GM18507 (cell line): ENCODE data around the gene TMEM18.

ENCODE experiments used
- DNase-seq: peaks from one replicate; pipeline ENCODE4 v3.0.0; 2011; ENCODE audit warnings: low read depth; ENCODE audit not compliant: insufficient read length; ENCODE audit errors: extremely low spot score
- FAIRE-seq: peaks from 2 replicates; lab custom pipeline; 2011; peaks lifted over from hg19 to GRCh38; lab: Jason Lieb, UNC

TMEM18 gene

GRCh38 chr2:641164-641871 is 35.9 kb downstream of the TMEM18 start:
- DNase-seq: no peak
- FAIRE-seq: no peak

GRCh38 chr2:639703-640102 is 37.5 kb downstream of the TMEM18 start:
- no peak for DNase-seq
- FAIRE-seq: no peak

DNA sequence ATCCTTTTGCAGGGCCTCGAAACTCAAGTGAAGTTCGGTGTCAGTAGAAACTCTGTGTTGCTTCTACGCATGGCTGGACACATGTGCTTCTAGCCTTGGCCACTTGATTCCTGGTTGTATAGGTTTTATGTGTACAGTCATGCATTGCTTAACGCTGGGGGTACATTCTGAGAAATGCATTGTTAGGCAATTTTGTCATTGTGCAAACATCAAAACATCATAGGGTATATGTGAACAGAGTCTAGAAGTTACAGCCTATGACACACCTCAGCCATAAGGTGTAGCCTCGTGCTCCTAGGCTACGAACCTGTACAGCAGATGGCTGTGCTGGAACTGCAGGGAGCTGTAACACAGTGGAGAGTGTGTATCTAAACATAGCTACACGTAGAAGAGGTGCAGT is 39.4 kb downstream of the TMEM18 start:
- FAIRE-seq (no peak), DNase-seq (no peak)

GRCh38 chr2:637406-637776 is 39.8 kb downstream of the TMEM18 start:
- DNase-seq (no peak), FAIRE-seq (no peak)

GRCh38 chr2:636641-637405 is 40.4 kb downstream of the TMEM18 start:
- DNase-seq: peak; percentile 26
- no peak for FAIRE-seq

GRCh38 chr2:635687-636621 is 41.3 kb downstream of the TMEM18 start:
- no peak for DNase-seq
- no peak for FAIRE-seq

GRCh38 chr2:634636-635388 is 42.4 kb downstream of the TMEM18 start:
- DNase-seq (no peak), FAIRE-seq (no peak)

DNA sequence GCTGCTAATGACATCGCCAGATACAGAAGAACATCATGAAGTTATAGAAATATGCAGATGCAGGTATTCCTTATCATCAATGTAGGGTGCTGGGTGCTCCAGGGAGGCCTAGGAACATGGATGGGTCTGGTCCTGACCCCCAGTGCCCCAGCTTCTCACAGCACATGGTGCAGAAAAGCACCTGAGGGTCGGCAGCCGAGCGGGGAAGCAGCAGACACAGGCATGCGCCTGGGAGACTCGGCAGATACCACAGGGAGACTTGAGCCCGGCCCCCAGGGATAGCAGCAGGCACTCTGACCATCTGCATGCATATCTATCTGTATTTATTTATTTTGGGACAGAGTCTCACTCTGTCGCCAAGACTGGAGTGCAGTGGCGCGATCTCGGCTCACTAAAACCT is 43.2 kb downstream of the TMEM18 start:
- no peak for DNase-seq
- FAIRE-seq: no peak

- DNase-seq (no peak), FAIRE-seq (no peak)
These were observed 43.8 kb downstream of the TMEM18 start for GRCh38 chr2:633371-633770.

DNA sequence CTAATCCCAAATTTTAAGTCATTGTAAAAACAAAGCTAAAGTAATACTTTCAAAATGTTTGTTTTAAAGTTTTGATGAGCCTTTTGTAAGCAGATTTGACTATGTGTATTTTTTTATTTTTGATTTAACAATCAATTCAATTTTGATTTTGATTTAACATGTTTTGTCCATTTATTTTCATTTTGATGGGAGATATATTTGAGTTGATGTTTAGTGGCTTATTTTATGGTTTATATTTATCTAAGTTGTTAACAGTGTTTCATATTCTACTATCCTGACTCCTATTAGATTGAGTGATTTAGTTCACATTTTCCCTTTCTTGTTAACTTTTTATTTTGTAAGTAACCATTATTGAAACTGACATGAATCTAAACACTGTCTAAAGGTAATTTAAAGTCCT is 44.7 kb downstream of the TMEM18 start:
- DNase-seq (no peak), FAIRE-seq (no peak)

DNA sequence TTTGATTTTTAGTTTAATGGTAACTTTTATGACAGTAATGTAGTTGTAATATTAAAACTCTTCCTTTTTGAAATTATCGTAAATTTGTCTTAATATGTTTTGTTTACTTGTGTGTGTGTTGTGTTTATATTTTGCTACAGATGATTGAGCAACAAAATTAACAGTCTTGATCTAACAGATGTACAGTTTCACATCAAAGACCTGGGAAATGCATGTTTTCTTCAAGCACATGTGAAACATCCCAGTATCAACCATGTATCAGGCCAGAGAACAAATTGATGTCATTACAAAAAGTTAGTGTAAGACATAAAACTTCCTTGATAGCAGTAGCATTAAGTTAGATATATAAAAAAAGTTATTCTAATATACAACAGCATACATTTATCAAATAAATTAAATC is 45.5 kb downstream of the TMEM18 start:
- no peak for DNase-seq
- FAIRE-seq: no peak

DNA sequence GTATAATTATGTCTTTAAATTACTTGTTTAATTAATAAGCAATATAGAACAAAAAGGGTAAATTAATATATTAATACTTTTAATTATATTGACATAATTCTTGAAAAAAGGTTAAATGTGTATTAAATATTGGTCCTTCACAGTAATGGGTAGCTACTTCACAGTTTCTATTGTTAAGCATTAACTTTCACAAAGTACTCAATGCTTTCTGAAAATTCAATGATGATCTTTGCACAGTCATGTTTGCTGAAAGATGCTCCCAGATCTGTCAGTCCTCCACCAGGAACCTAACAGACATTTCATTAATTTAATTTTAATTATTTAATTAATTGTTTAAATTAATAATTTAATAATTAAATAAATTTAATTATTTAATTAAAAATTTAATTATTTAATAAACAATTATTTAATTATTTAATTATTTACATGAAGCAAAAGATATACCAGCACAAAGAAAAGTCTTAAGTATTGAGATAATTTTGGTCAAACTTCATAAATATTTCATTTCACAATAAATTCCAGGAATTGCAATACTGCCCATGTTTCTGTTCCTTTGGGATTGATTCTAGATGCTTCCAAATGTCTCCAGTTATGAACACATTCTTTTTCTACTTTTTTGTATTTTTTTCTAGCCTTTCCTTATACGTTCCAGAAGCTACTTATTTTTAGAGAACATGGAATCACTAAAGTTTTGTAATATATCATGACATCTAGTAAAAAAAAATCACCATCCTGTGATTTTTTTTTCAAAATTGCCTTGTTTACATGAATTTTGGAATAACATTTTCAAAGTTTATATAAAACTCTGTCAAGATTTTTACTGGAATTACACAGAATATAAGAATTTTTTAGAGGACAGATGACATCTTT is 46.5 kb downstream of the TMEM18 start:
- FAIRE-seq: no peak
- no peak for DNase-seq

- DNase-seq: no peak
- no peak for FAIRE-seq
These were observed 47.2 kb downstream of the TMEM18 start for GRCh38 chr2:629961-630360.

GRCh38 chr2:628651-629050 is 48.6 kb downstream of the TMEM18 start:
- DNase-seq (no peak), FAIRE-seq (no peak)

DNA sequence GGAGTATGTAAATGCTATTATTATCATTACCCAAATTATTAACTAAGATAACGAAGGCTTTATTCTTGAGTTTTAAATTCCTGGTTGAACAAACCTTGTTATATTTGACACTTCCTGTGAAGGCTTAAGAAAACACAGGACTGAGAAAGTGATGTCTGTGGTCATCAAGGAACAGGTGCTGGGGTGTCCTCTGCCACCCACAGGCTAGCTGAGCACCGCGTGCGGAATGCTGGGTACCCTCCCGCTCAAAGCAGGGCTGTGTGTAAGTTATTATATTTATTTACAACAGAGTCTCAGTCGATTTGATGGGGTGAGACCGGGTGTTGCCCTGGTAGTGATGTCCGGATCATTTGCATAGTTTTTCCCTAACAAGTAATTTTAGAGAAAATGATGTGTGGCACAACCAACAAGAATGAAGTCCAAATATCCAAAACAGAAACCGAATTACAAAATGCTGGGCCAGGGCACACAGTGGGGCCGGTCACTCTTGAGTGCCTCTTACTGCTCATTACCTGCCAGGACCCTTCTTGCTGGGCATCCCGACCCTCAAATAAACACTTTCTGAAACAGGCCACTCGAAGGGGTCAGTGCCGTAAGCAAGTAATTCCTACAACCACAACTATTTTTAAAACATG is 49.2 kb downstream of the TMEM18 start:
- FAIRE-seq: no peak
- DNase-seq: no peak

DNA sequence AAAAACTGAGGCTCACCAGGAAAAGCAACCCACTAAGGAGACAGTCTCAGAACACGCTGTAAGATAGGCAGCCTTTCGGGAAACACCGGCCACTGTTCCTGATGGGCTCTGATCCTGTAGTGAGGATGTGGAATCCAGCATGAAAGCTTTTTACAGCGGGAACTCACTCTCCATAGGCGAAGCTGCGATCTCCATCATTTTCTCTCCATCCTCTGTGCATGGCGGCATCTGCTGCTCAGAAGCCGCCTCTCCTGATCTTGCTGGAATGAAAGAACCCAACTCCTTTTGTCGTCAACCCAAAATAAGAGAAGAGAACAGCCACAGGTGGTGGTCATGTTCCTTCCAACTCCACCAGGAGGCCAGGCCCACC is 49.9 kb downstream of the TMEM18 start:
- FAIRE-seq: no peak
- DNase-seq: no peak

- DNase-seq: no peak
- FAIRE-seq: no peak
These were observed 50.5 kb downstream of the TMEM18 start for GRCh38 chr2:626491-627339.
